SKM-1 (cell line): ENCODE results near the gene CACNA1B.
"Not testable (repeated sequence)": the region's sequence is repeated elsewhere in the genome, so short reads cannot be mapped to it uniquely, and the experiment has no call there.

ENCODE experiments used
- DNase-seq: peaks from one replicate; lab custom pipeline; 2025; ENCODE audit not compliant: unreplicated experiment; lab: John Stamatoyannopoulos, UW

Gene CACNA1B

GRCh38 chr9:138094028-138094427 is 216.4 kb downstream of the CACNA1B start:
- no peak for DNase-seq

- no peak for DNase-seq
Observed at GRCh38 chr9:138095813-138096518, 218.4 kb downstream of the CACNA1B start.

GRCh38 chr9:138096519-138096845 is 218.9 kb downstream of the CACNA1B start:
- DNase-seq = no peak

- DNase-seq = no peak
Observed at GRCh38 chr9:138097501-138097991, 220.0 kb downstream of the CACNA1B start.

GRCh38 chr9:138098116-138098907 is 220.7 kb downstream of the CACNA1B start:
- DNase-seq = no peak

- no peak for DNase-seq
Observed at GRCh38 chr9:138098908-138099791, 221.6 kb downstream of the CACNA1B start.

- no peak for DNase-seq
Observed at GRCh38 chr9:138099803-138100598, 222.4 kb downstream of the CACNA1B start.

- DNase-seq = no peak
Observed at GRCh38 chr9:138100711-138101350, 223.2 kb downstream of the CACNA1B start.

GRCh38 chr9:138101444-138102234 is 224.1 kb downstream of the CACNA1B start:
- DNase-seq = no peak

- DNase-seq = no peak
Observed at GRCh38 chr9:138102246-138103051, 224.9 kb downstream of the CACNA1B start.

GRCh38 chr9:138103111-138103848 is 225.7 kb downstream of the CACNA1B start:
- no peak for DNase-seq

- no peak for DNase-seq
Observed at GRCh38 chr9:138103849-138104206, 226.2 kb downstream of the CACNA1B start.

- DNase-seq = no peak
Observed at GRCh38 chr9:138104251-138105122, 226.9 kb downstream of the CACNA1B start.

GRCh38 chr9:138105123-138105415 is 227.5 kb downstream of the CACNA1B start:
- DNase-seq = no peak

GRCh38 chr9:138105561-138106505 is 228.3 kb downstream of the CACNA1B start:
- DNase-seq = no peak

- not testable (repeated sequence) for DNase-seq
Observed at GRCh38 chr9:138107039-138107438, 229.5 kb downstream of the CACNA1B start.
